Islet precursor cell (in vitro differentiated cells): ENCODE measurements around the gene LRRC7.
"Not testable (repeated sequence)": the region's sequence is repeated elsewhere in the genome, so short reads cannot be mapped to it uniquely, and the experiment has no call there.

Experiments
- DNase-seq: peaks from one replicate; pipeline ENCODE4 v3.0.0-alpha.2; 2018

The LRRC7 gene

GRCh38 chr1:69702085-69702484, 134.4 kb downstream of the LRRC7 start:
- DNase-seq, result no peak

DNA sequence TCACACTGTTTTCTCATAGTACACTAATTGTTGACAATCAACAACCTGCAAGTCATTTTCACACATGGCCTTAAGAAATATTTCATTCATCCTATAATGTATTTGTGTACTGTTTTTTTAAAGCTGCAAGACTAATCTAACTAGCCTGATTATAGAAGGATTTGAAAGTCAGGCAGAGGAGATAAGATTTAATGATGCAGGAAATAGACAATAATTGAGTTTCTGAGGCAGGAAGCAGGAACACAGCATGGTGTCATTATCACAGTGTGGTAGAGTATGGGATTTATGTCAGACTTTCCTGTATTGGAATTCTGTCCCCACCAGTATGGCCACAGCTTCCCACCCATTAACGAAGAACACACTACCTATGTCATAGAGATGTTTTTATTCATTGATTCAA, 138.8 kb downstream of the LRRC7 start:
- no peak for DNase-seq

- no peak for DNase-seq
Observed at GRCh38 chr1:69707103-69707502, 139.4 kb downstream of the LRRC7 start.

- DNase-seq, result no peak
Observed at GRCh38 chr1:69710484-69711189, 142.9 kb downstream of the LRRC7 start.

- DNase-seq, result no peak
Observed at GRCh38 chr1:69711190-69711930, 143.6 kb downstream of the LRRC7 start.

- not testable (repeated sequence) for DNase-seq
Observed at GRCh38 chr1:69717834-69718233, 150.1 kb downstream of the LRRC7 start.

GRCh38 chr1:69728206-69728605, 160.5 kb downstream of the LRRC7 start:
- DNase-seq, result no peak

DNA sequence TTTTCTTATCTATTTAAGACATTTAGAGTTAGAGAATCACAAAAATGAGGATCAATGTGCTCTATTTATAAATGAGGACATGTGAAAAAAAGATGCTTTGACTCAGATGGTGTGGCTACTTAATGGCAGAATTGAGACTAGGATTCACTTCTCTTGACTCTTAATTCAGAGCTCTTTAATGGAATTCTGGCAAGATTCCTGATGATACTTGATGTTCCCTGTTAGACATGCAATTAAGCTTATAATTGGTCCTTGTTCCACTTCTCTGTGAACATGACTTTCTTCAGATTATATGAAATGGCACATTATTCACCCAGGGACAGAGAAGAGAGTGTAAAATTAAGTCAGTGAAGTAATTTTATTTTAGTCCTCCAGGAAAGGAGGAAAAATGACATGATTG, 165.3 kb downstream of the LRRC7 start:
- DNase-seq, result no peak

DNA sequence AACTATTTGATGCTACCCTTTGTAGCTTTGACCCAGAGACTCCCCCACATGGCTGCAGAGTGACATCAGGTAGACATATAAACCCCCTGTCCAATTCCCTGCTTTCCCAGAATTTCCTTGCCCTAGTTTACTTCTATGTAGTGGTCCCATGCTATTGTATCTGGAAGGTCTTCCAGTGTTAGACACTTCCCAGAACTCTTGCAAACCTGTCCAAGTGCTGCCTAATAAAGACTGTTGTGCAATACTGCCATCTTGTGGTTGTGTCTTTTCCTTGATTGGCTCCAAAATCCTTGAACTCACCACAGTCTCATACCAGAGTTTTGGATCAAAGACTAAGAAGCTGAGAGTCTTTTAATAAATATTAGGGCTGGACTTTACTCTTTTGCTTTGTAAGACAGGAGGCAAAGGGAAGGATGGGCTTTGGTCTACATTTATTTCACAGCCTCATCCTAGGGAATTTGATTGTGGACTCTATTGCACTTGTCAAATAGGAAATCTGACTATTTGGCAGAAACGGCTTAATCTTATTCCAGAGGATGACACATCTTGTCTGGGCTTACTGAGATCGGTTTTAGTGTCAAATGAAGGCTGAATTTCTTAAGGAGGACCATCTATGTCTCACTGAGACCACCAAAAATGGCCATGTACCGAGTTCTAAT, 169.9 kb downstream of the LRRC7 start:
- peak; percentile 73 for DNase-seq

DNA sequence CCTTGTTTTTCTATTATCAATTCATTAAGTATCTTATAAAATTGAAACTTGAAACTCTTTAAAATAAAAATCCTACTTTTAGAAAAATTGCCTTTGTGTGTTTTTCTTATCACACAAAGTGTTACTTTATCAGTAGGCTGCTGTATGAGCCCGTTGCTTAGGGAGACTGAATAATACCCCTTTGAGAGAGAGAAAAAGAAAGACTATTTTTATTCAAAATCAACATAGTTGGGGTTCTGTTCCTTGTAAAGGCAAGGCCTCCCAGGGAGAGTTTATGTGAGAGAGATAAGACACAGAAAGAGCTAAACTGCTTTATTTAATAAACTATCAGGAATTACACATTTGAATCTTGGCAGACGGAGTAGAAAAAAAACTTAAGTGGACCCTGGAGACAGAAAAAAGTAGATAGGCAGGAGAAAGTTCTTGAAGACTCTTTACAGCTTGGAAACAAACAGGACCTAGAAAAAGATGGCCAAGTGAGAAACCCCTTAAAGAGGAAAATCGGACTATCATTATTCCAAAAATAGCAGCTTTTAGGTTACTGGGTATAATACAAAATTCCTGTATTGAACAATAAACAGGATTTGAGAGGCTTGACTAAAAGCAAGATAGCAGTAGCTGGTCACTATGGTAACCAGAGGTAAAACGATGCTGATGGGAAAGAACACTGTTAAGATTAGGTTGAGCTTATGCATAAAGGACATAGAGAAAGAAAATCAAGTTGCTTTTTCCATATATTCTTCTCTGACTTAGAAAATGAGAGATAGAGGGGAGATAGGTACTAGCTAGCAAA, 170.9 kb downstream of the LRRC7 start:
- no peak for DNase-seq

DNA sequence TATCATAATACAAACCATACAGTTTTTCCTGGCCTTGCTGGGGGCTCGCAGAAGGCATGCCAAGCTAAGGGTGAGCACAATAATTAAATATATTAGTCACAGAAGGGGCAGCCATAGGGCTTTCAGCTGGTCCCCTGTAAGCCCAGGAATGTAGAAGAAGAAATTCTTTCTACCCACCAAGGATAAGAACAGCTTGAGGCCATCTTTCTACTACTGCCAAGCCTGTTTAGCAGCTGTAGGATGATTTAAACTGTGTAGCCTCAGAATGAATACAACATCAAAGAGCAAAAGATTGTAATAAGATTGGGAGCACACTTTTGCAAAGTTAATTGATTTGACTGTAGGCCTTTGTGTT, 171.5 kb downstream of the LRRC7 start:
- DNase-seq, result peak; percentile 71

DNA sequence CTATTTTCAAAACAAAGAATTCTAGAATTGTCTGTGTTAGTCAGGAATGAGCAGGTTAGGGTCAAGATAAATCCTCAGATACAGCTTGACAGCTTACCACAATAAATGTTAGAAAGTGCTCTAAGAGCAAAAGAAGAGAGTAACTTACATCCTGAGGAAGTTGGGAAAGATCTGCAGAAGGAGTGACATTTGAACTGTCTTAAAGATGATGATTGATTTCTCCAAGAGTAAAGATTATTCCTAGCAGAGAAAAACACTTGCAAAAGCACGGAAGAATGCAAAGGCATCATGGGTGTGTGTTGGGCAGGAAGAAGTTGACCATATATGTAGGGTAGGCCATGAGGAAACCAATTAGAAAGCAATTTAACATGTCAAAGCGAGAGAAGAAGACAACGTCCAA, 175.4 kb downstream of the LRRC7 start:
- DNase-seq, result no peak

- no peak for DNase-seq
Observed at GRCh38 chr1:69744381-69744780, 176.7 kb downstream of the LRRC7 start.

GRCh38 chr1:69747207-69747606, 179.5 kb downstream of the LRRC7 start:
- DNase-seq, result no peak

- no peak for DNase-seq
Observed at GRCh38 chr1:69750638-69751037, 182.9 kb downstream of the LRRC7 start.

DNA sequence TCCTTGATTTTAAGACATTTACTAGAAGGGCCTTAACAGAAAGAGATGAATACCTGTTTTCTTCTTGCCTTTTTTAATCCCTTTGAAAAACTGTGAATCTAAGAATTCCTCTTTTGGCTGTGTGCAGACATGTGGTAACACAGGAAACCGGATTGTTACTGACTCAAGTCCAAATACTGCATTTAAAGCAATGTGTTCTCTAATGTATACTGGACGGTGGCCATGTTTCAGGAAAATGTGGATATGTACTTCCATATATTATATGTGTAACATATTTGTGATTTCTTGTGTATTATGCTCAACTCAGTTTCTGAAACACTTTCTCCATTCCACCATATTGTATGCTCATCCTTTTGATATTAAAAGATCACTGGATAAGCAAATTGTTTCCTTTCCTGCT, 185.1 kb downstream of the LRRC7 start:
- no peak for DNase-seq

DNA sequence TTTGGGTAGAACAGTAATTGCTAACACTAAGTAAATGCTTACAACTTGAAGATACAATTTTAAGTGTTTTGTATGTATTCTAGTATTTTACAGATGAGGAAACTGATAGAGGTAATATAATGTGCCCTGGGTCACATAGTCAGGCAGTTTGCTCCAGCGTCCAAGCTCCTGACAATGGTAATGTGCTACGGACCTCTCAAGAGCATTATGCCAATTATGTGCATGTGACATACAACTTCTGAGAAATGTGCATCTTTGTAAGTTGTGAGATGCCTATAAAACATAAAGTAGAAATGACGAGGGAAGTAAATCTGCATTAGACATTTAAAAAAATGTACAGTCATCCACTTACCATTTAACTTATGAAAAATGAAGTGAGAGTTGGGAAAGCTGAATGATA, 186.8 kb downstream of the LRRC7 start:
- no peak for DNase-seq

DNA sequence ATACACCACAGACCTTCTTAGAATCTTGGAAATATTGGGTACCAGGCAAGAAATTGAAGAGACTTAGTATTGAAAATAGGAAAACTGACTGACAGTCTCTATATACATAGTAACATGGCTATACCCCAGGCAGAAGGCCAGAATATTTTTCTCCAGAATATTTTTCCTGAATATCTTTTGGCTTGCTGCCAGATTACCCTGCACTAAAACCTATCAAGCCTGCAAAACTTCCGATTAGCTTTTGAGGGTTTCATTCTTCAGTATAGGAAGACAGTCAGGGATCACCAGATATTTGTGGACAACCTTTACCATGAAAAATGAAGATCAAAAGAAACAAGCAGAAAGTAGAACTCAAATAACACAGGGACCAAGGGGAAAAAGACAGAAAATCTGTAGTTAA, 187.9 kb downstream of the LRRC7 start:
- no peak for DNase-seq

DNA sequence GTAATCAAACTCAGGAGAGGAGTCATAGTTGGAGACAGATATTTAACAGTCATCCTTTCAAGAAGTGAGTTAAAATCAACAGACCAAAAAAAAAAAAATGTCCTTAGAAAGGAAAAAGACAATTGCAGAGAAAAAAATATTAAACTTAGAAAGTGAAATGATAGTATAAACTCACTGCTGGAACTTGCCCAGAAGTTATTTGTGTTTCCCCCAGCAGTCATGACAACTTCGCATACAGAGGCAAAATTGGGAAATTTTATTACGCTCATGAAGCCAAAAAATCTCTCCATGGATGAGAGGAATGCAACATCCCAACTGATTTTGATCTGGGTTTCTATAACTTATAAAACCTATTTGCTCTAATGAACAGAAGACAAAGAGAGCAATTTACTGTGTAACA, 198.2 kb downstream of the LRRC7 start:
- no peak for DNase-seq

DNA sequence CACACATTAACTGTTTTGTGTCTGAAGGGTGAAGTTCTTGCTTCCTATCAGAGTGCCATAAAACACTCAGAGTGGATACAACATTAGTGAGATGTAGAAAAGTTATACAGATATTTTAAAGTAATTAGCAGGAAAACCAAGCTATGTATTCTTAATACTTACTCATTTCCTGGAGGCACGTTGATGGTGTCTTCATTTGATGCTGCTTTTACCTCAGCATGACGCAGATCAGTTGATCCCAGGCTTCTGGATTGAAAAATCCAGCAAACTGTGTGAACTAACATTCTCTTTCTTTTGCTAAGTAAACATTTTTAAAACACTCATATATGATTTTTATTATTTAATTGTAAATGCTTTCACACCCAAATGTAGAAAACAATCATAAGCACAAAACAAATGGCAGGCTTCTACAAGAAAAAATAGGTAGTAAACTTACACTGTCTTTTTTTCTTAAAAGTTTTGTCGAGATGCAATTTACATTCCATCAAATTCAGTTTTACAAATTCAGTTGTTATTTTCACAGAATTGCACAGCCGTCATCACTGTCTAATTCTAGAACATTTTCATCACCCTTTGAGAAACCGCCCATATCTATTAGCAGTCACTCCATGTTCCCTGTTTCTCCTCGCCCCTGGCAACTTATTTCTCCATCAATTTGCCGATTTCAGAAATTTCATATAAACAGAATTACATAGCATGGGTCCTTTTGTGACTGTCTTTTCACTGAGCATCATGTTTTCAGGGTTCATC, 198.9 kb downstream of the LRRC7 start:
- no peak for DNase-seq

- DNase-seq, result no peak
Observed at GRCh38 chr1:69776555-69776954, 208.8 kb downstream of the LRRC7 start.

GRCh38 chr1:69777423-69777822, 209.7 kb downstream of the LRRC7 start:
- no peak for DNase-seq

DNA sequence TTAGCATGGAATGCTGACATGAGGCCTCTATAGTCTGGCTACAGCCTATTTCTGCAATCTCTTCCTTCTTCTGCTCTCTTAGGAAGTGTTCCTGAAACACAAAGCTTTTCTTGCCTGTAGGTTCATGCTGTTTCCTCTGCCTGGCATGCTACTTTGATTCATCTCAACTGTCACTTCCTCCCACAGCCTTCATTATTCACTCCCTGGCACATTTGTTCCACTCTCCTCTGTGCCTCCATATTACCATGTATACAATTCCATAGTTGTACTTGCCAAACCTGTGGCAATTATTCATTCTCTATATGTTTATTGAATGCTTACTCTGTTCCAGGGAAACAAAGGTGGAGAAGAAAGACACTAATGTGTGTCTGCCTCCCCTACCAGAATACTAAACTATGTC, 210.2 kb downstream of the LRRC7 start:
- no peak for DNase-seq
